GM19467 (cell line): ENCODE results near the gene HYI.
"Not testable (repeated sequence)": the region's sequence is repeated elsewhere in the genome, so short reads cannot be mapped to it uniquely, and the experiment has no call there.

ENCODE experiments used
- ATAC-seq: cut with Tn5 transposase; IDR thresholded peaks from one replicate; pipeline ENCODE4 v1.9.1; 2021; ENCODE audit warnings: mild to moderate bottlenecking, moderate library complexity; ENCODE audit not compliant: unreplicated experiment

HYI gene

DNA sequence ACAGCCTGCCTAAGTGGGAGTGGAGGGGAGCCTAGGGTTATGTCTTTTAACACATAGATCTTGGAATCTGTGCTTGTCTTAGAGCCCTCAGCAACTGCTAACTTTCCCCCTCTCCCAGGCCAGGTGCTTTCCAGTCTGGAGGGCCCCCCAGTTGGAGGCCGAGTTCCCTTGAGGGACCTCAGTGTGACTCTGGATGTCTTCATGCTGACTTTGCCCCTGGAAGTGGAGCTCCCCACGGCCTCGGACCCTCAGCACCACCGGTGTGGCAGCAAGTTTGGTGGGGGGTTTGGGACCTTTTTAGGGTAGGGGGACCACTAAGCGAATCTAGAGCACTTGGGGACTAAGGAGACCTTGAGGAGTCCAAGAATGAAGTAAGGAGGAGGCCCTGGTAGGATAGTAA, 22.9 kb downstream of the HYI start:
- ATAC-seq: no peak

DNA sequence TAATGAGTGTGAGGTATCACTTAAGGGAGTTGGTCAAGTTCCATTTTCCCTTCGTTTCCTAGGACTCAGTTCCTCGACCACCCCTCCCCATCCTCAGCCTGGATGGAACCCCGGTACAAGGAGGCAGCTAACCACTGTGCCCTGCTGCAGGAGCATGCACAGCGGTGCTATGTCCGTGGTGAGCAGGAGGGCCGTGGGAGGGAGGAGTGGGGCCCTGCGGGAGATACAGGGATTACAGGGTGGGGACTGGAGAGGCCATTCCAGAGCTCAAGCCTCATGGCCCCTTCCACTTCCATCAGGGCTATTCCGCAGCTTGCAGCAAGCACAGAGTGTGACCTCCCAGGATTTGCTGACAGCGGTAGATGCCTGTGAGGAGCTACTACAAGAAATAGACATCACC, 25.8 kb downstream of the HYI start:
- no peak for ATAC-seq

DNA sequence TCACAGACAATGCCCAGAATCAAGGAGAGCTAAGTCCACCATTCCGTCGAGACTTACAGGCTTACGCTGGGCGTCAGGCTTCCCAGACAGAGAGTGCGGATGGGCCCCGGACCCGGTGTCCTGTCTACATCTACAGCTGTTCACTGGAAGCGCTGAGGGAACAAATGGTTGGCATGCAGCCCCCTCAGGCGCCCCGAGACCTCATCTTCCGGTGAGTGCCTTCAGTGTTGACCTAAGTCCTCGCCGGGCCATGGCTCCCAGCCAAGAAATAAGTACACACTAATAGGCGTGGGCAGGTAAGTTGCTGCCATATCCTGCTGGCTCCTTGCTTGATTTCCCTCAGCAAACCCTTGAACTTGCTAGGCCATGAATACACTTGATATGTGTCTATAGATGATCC, 26.2 kb downstream of the HYI start:
- no peak for ATAC-seq

DNA sequence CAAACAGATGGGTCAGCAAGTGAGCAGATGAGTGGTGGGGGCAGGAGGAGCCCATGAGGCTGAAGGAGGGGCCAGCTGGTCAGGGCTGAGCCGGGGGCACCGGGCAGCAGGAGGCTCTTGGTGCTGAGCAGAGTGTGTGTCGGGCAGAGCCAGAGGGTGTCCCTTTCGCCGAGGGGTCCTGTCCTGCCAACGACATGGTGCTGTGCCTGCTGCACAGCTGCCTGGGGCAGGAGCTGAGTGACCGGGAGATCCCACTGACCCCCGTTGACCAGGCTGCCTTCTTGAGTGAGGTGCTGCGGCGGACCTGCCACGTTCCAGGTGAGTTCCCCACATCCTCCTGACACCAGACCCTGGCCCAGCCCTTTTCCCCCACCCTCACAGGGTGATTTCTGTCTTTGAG, 27.5 kb downstream of the HYI start:
- ATAC-seq: no peak

DNA sequence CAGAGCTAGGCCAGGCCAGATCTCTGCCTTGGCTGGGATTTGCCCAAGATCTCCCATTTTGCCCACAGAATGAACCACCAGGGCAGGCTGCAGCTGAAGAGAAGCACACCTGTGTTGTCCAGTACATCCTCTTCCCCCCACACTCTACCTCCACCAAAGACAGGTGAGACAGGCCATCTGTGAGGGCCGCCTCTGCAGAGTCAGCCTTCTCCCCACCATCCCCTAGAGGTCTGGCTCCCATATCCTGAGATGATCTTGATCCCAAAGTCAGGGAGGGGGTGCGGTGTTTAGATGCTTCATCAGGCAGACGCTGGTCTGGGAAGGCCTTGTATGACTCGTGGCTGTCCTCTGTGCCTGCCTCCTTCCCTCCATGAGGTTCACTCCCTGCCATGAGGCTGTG, 28.7 kb downstream of the HYI start:
- no peak for ATAC-seq

DNA sequence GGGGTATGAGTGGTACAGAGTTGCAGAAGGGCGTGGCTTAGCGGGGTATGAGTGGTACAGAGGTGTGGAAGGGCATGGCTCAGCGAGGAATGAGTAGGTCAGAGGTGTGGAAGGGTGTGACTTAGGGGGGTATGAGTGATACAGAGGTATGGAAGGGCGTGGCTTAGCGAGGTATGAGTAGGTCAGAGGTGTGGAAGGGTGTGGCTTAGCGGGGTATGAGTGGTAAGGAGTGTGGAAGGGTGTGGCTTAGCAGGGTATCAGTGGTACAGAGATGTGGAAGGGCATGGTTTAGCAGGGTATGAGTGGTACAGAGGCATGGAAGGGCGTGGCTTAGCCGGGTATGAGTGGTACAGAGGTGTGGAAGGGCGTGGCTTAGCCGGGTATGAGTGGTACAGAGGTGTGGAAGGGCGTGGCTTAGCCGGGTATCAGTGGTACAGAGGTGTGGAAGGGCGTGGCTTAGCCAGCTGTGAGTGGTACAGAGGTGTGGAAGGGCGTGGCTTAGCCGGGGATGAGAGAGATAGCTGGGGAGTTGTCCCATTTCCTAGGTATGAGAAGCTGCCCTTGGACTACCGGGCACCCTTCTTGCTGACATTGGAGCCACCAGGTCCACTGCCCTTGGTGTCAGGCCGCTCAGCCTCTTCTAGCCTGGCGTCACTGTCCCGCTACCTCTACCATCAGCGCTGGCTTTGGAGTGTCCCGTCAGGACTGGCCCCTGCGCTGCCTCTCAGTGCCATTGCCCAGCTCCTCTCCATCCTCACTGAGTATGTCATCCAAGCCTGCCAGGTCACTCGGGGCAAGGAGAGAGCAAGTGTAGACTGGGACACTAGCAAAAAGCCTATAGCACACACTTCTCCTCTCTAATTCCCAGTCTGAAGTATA, 29.8 kb downstream of the HYI start:
- no peak for ATAC-seq

DNA sequence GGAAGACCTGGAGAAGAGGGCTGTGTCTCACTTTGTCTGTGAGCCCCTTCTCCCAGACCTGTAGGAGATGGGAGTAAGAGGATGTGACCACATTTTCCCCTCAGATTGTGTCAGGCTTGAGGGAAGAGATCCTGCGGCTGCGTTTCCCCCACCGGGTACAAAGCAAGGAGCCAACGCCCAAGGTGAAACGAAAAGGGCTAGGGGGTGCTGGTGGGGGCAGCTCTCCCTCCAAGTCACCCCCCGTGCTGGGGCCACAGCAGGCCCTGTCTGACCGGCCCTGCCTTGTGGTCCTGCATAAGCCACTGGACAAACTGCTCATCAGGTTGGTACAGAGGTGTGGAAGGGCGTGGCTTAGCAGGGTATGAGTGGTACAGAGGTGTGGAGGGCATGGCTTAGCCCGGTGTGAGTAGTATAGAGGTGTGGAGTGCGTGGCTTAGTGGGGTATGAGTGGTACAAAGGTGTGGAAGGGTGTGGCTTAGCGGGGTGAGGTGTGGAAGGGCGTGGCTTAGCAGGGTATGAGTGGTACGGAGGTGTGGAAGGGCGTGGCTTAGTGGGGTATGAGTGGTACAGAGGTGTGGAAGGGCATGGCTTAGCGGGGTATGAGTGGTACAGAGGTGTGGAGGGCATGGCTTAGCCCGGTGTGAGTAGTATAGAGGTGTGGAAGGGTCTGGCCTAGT, 30.6 kb downstream of the HYI start:
- no peak for ATAC-seq

DNA sequence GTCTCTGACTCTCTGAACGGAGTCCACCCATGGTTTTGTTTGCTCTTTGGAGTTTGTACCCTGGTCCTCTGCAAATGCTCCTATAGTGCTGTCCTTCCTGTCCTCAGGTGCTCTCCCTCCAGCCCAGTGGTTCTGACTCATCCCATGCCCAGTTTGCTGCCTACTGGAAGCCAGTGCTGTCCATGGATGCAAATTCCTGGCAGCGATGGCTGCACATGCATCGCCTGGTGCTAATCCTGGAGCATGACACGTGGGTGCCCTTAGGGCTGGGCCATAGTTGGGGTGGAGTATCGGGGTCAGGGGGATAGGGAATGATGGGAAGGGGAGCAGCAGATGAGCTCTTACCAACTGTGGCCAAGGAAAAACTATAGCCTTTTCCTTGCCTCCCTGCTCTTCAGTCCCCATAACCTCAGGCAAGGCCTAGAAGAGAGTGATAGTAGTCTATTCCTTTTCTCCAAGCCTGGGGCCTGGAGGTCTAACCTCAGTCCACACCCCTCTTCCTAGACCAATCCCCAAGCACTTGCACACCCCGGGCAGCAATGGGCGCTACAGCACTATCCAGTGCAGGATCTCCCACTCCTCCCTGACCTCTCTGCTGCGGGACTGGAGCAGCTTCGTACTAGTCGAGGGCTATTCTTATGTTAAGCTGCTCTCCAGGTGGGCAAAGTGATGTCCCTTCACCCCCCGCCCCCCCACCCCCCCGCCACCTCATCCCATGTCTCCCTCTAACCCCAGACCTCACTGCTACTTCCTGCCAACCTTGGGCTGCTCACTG, 31.6 kb downstream of the HYI start:
- no peak for ATAC-seq

DNA sequence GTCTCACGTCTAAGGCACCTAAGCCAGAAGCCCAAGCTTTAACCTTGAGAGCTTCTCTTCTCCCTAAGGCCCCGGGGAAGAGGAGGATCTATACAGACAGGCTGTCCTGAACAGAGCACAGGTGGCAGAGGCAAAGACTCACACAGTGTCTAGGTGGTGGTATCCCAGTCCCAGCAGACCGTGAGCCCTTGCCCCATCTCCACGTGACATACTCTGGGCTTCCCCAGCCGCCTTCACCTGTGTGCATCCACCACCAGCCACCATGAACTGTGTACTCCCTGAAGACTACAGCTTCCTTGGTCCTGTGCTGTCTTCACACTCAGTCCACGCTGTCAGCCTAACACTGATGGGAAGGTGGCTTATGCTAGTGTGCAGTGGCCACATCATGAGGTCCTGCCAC, 32.3 kb downstream of the HYI start:
- ATAC-seq: no peak

DNA sequence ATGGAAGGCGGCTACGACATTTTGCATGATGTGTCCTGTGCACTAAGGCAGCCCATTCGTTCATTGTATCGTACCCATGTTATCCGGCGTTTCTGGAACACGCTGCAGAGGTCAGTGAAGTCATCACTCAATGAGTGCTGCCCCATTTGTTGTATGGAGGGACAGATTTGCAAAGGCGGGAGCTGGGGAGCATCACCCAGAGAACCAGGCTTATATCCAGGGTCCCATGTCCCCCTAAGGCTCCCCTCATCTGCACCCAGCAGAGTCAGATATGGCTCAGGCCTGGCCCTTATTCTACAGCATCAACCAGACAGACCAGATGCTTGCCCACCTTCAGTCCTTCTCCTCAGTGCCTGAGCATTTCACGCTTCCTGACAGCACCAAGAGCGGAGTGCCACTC, 32.9 kb downstream of the HYI start:
- no peak for ATAC-seq

DNA sequence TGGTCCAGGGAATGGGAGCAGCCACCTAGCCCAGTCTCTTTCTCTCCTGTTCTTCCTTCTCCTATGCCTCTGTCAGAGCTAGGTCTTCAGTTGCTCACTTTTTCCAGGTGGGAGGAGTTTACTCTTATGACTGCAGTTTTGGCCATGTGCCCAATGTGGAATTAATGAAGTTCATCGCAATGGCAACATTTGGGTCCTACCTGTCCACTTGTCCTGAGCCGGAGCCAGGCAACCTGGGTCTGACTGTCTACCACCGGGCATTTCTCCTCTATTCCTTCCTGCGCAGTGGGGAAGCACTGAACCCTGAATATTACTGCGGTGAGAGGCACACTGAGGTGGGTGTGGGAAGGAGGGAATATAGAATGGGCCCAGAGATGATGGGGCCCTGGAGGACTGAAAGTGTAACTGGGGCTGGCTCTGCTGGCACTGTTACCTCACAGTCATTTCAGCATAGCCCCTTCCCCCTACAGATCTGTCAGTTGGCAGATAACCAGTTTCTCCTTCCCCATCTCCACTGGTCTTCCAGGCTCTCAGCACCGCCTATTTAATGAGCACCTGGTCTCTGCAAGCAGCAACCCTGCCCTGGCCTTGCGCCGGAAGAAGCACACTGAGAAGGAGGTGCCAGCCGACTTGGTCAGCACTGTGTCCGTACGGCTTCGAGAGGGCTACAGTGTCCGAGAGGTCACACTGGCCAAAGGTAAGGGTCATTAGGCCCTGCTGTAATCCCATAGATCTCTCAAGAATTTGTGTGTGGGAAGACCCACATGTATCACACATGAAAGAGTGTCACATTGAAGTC, 33.9 kb downstream of the HYI start:
- ATAC-seq: no peak

DNA sequence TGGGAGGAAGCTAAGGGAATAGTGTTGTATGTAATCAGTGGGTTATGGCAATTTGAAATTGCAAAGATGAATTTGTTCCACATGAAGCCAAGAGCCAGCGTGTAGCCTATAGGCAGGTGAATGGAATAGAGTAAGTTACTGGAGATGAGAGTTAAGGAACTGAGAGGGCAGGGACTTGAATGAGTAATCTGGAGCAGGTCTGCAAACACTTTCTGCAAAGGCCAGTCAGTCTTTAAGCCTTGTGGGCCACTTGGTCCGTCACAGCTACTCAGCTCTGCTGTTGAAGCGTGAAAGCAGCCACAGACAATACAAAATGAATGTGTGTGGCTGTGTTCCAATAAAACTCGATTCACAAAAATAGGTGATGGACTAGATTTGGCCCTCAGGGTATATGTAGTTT, 34.9 kb downstream of the HYI start:
- no peak for ATAC-seq

DNA sequence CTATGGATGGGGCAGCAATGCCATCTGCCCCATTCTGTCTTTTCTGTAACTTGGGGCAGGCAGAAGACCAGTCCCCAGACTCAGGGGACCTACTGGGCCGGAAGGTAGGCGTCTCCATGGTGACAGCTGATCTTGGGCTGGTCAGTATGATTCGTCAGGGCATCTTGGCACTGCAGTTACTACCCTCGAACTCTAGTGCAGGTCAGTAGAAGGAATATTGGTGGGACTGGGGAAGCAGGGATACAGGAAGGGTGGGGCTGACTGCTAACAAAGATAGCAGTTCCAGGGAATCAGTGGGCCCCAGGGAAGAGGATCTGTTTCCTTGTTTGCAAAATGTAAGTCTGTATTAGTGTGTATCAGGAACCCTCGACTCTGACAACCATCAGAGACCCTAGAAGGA, 37.8 kb downstream of the HYI start:
- ATAC-seq: no peak

DNA sequence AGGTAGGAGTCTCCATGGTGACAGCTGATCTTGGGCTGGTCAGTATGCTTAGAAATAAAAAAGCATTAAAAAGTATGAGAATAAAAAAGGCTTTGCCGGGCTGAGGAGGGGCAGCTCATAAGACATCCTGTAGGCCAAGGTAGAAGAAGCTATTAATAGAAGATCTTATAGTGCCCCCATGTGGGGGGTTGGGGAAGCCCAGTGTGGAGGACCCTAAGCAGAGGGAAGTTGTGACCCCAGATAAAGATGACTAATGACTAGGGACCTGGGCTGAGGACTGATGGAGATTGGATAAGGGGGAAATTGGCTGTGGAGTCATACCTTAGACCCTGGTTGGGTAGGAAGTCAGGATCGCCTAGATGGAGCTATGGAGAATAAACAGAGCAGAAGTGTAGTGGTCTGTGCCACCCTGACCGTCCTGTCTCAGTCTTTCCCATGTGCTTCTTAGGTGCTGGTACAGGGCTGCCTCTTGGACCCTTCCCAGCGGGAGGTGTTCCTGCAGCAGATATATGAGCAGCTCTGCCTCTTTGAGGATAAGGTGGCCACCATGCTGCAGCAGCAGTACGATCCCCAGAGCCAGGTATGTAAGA, 39.0 kb downstream of the HYI start:
- no peak for ATAC-seq

DNA sequence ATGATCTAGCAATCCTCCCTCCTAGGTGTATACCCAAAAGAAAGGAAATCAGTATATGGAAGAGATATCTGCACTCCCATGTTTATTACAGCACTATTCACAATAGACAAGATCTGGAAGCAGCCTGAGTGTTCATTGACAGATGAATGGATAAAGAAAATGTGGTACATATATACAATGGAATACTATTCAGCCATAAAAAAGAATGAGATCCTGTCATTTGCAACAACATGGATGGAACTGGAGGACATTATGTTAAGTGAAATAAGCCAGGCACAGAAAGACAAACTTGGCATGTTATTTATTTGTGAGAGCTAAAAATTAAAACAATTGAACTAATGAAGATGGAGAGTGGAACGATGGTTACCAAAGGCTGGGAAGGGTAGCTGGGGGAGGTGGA, 40.3 kb downstream of the HYI start:
- not testable (repeated sequence) for ATAC-seq

DNA sequence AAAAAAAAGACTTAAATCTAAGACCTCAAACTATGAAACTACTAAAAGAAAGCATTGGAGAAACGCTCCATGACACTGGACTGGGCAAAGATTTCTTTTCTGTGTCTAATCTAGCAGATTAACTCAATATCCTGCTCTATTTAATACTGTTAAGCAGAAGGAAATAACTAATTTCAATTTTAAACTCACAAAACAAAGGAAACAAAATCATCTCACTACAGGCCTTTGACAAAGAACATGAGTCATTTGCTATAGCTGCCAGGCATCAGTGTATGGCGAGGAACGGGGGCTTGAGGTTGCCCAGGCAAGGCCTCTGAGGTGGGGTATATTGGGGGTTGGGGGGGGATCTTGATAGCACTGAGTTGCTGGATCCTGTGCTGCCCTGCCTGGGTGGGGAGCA, 43.2 kb downstream of the HYI start:
- ATAC-seq: no peak

DNA sequence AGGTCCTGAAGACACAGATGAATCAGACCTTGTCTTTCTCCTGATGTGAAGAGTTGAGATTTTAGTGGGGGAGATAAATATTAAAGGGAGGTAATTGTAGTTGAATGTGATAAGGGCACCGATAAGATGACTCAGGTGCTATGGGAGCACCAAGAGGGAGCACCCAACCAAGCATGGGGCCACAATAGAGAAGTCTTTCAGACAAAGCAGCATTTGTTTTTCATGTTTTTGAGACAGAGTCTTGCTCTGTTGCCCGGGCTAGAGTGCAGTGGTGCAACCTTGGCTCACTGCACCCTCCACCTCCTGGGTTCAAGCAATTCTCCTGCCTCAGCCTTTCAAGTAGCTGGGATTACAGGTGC, 47.9 kb downstream of the HYI start:
- ATAC-seq: no peak

DNA sequence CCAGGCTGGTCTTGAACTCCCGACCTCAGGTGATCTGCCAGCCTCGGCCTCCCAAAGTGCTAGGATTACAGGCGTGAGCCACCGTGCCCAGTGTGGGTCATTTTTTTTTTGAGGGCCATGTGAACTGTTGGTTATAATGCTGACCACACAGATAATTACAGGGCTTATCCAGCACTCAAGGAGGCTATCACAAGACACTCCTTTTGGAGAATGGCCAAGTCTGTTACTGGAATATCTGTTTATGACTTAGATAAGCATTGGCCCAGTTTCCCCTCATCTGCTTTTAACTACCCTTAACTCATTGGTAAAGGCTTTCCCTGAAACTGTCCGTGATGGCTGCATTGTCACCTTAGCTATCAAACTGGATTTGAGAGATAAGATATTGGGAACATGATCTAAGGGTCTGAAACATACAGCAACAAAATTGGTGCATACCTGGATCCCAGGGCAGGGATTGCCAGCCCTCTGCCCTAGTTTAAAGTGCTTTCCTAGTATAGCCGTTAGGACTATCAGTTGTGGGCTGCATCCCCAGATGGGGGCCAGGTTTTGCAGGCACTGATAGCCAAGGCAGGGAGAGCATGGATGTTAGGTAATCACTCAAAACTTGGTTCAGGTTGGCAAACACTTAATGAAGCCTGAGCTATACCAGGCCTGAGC, 48.4 kb downstream of the HYI start:
- no peak for ATAC-seq

DNA sequence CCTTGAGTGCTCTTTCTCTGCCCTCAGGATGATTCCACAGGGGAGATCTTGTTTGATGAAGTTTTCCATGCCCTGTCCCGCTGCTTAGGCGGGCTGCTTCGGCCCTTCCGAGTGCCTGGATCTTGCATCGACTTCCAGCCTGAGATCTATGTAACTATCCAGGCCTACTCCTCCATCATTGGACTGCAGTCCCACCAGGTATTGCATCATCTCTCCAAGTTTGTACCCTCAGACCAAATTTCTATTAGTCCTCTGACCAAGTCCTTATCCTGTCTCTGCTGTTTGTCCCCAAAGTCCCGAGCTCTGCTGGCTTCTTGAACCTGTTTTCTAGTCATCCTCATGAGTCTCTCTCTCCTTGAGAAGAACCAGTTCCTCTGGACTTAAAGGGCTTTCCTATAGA, 49.4 kb downstream of the HYI start:
- no peak for ATAC-seq
